Neural progenitor cell (in vitro differentiated cells): ENCODE data around the gene TBPL2. TPM values are rescaled to one million over a fixed set of nuclear protein-coding genes. Genes with fewer than 3 reads are reported as not detected.
"Not testable (repeated sequence)": the region's sequence is repeated elsewhere in the genome, so short reads cannot be mapped to it uniquely, and the experiment has no call there.

Experiments
- DNase-seq: peaks from one replicate; pipeline ENCODE4 v3.0.0-alpha.2; 2016; ENCODE audit warnings: low spot score
- H2AFZ ChIP-seq: fragments of 200-600 bp; sonication (generic); replicated peaks from 2 replicates; pipeline ENCODE4 v1.6.1; 2016; ENCODE audit warnings: antibody characterized with exemption
- H3F3A ChIP-seq: fragments of 200-600 bp; sonication (generic); 2 replicates; pipeline ENCODE4 v1.6.1; 2016; ENCODE audit warnings: antibody characterized with exemption, low read depth
- H3K27ac ChIP-seq: fragments of 200-600 bp; sonication (generic); 2 replicates; pipeline ENCODE4 v1.5.1; 2016; ENCODE audit warnings: mild to moderate bottlenecking
- H3K27me3 ChIP-seq: fragments of 200-600 bp; sonication (generic); 2 replicates; pipeline ENCODE4 v1.6.1; 2016; ENCODE audit warnings: mild to moderate bottlenecking, moderate library complexity
- H3K36me3 ChIP-seq: fragments of 200-600 bp; sonication (generic); 2 replicates; pipeline ENCODE4 v1.5.1; 2016
- H3K4me1 ChIP-seq: fragments of 200-600 bp; sonication (generic); 2 replicates; pipeline ENCODE4 v1.6.1; 2016; ENCODE audit warnings: mixed run types
- H3K4me2 ChIP-seq: fragments of 200-600 bp; sonication (generic); 2 replicates; pipeline ENCODE4 v1.6.1; 2016
- H3K4me3 ChIP-seq: fragments of 200-600 bp; sonication (generic); 2 replicates; pipeline ENCODE4 v1.5.1; 2016
- H3K79me2 ChIP-seq: fragments of 200-600 bp; sonication (generic); 2 replicates; pipeline ENCODE4 v1.6.1; 2016; ENCODE audit warnings: low read depth
- H3K9ac ChIP-seq: fragments of 200-600 bp; sonication (generic); 2 replicates; pipeline ENCODE4 v1.6.1; 2016
- H3K9me3 ChIP-seq: fragments of 200-600 bp; sonication (generic); 2 replicates; pipeline ENCODE4 v1.5.1; 2016; ENCODE audit warnings: low read depth
- H4K20me1 ChIP-seq: fragments of 200-600 bp; sonication (generic); 2 replicates; pipeline ENCODE4 v1.6.1; 2016; ENCODE audit warnings: low read depth
- H3K27ac Mint-ChIP-seq: 3 replicates; pipeline ENCODE4 v1.8.0; 2021; ENCODE audit warnings: mixed read lengths
- H3K27me3 Mint-ChIP-seq: 2 replicates; pipeline ENCODE4 v1.8.0; 2022; ENCODE audit warnings: low read depth, mild to moderate bottlenecking, inconsistent platforms, moderate library complexity, mixed read lengths; ENCODE audit not compliant: insufficient read depth
- H3K36me3 Mint-ChIP-seq: 3 replicates; pipeline ENCODE4 v1.8.0; 2021; ENCODE audit warnings: mixed read lengths
- H3K4me1 Mint-ChIP-seq: 3 replicates; pipeline ENCODE4 v1.8.0; 2021; ENCODE audit warnings: mixed read lengths
- H3K4me3 Mint-ChIP-seq: 3 replicates; pipeline ENCODE4 v1.8.0; 2021; ENCODE audit warnings: mild to moderate bottlenecking, moderate library complexity, mixed read lengths
- H3K9me3 Mint-ChIP-seq: 3 replicates; pipeline ENCODE4 v1.8.0; 2020; ENCODE audit warnings: mixed read lengths
- EZH2 ChIP-seq: fragments of 200-600 bp; sonication (generic); IDR thresholded peaks from 2 replicates; pipeline ENCODE4 v1.6.1; 2017; ENCODE audit warnings: antibody characterized with exemption, mild to moderate bottlenecking, moderate library complexity
- EZH2phosphoT487 ChIP-seq: fragments of 200-600 bp; sonication (generic); IDR thresholded peaks from 2 replicates; pipeline ENCODE4 v1.6.1; 2017; ENCODE audit warnings: antibody characterized with exemption
- total RNA-seq: library from RNA; depleted of rRNA; stranded (reverse); fragments of >200 nt; gene quantifications from 2 replicates; pipeline ENCODE4 v1.2.3, GENCODE V29; 2015; ENCODE audit warnings: low replicate concordance
- TF ChIP-seq, protein P1 (sequence below): fragments of 200-600 bp; sonication (generic); IDR thresholded peaks from 2 replicates; pipeline ENCODE4 v1.5.1; 2017; ENCODE audit warnings: antibody characterized with exemption, mild to moderate bottlenecking

TBPL2 gene
- total RNA-seq, 1 donor from 2014 or later = not detected

DNA sequence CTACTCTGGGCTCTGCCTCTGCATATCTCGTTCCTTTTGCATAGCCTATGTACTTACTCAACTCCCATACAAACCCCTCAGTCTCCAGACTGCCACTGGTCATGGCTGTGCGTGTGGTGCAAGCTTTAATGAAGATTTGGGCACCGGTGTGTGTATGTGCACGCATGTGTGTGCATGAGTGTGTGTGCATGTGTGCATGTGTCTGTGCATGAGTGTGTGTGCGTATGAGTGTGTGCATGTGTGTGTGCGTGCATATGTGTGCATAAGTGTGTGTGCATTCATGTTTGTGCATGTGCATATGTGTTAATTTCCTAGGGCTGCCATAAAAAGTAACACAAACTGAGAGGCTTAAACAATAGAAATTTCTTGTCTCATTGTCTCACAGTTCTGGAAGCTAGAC is 17.1 kb upstream of the TBPL2 start:
- DNase-seq = no peak
- Histone ChIP-seq H3K9me3 (no peaks in the 10 kb centered on the region), H3K27me3 (no peaks in the 10 kb centered on the region), H3F3A (peaks cover 5% of the 10 kb centered on the region), H3K36me3 (no peaks in the 10 kb centered on the region), H3K4me3 (no peak overlapping the region), H3K79me2 (no peaks in the 10 kb centered on the region), H3K9ac (no peak overlapping the region), H3K4me1 (peaks cover 12% of the 10 kb centered on the region), H3K27ac (no peak overlapping the region), H4K20me1 (no peaks in the 10 kb centered on the region), H3K4me2 (no peak overlapping the region), H2AFZ (no peak overlapping the region)
- Mint-ChIP-seq H3K9me3 (peaks cover 5% of the 10 kb centered on the region), H3K4me1 (peaks cover 25% of the 10 kb centered on the region), H3K36me3 (peaks cover 1% of the 10 kb centered on the region), H3K27me3 (peaks cover 6% of the 10 kb centered on the region), H3K4me3 (no peak overlapping the region), H3K27ac (peak overlapping the region; percentile 30)
- TF ChIP-seq EZH2 (no peak), EZH2phosphoT487 (no peak)
- TF ChIP-seq, protein P1, sequence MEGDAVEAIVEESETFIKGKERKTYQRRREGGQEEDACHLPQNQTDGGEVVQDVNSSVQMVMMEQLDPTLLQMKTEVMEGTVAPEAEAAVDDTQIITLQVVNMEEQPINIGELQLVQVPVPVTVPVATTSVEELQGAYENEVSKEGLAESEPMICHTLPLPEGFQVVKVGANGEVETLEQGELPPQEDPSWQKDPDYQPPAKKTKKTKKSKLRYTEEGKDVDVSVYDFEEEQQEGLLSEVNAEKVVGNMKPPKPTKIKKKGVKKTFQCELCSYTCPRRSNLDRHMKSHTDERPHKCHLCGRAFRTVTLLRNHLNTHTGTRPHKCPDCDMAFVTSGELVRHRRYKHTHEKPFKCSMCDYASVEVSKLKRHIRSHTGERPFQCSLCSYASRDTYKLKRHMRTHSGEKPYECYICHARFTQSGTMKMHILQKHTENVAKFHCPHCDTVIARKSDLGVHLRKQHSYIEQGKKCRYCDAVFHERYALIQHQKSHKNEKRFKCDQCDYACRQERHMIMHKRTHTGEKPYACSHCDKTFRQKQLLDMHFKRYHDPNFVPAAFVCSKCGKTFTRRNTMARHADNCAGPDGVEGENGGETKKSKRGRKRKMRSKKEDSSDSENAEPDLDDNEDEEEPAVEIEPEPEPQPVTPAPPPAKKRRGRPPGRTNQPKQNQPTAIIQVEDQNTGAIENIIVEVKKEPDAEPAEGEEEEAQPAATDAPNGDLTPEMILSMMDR = no peak

DNA sequence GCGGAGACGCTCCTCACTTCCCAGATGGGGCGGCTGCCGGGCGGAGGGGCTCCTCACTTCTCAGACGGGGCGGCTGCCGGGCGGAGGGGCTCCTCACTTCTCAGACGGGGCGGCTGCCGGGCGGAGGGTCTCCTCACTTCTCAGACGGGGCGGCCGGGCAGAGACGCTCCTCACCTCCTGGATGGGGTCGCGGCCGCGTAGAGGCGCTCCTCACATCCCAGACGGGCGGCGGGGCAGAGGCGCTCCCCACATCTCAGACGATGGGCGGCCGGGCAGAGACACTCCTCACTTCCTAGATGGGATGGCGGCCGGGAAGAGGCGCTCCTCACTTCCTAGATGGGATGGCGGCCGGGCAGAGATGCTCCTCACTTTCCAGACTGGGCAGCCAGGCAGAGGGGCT is 16.0 kb upstream of the TBPL2 start:
- H3K4me3 ChIP-seq, H3K9me3 Mint-ChIP-seq, H3K27me3 Mint-ChIP-seq, H3K36me3 ChIP-seq, H3K79me2 ChIP-seq, H3K27me3 ChIP-seq, H4K20me1 ChIP-seq, H3K9ac ChIP-seq, H2AFZ ChIP-seq, H3K27ac Mint-ChIP-seq, H3K4me3 Mint-ChIP-seq, H3K27ac ChIP-seq, H3K9me3 ChIP-seq, H3K4me2 ChIP-seq, H3K36me3 Mint-ChIP-seq, H3F3A ChIP-seq, DNase-seq: not testable (repeated sequence)
- H3K4me1 Mint-ChIP-seq = peaks cover 25% of the 10 kb centered on the region
- peaks cover 12% of the 10 kb centered on the region for H3K4me1 ChIP-seq

DNA sequence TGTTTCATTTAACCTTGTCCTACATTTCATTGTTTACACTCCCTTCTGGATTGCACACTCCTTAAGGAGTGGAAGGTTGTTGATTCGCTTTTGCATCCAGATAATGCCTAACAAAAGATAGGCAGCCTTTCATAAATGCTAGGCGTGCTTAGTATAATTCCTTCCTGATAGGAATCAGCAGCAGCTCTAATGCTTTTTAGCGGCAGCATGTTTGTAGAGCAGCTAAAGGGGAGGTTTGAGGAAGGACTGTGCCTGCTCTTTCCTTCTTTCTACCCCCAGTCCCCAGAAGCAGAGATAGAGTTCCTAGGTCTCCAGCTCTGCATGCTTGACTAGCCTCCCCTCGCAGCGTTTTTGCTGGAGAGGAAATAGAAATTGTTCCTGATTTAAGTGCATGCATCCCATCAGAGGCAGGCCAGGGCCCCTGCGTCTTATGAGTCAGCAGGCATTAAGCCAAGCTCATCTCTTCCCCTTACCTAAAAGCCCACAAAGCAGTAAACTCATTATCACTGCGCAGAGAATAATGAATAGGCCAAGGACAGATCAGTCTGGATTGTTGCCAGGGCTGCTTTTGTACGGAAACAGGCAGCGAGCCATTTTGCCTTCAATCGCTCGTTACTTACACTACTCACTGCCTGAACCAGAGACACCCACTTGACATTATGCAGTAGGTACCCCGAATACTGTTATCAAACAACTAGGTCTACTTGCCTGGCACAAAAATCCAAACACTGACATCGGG is 14.0 kb upstream of the TBPL2 start:
- Histone ChIP-seq H3K27me3 (no peaks in the 10 kb centered on the region), H3K9ac (no peak overlapping the region), H3K4me2 (no peak overlapping the region), H3K4me3 (no peak overlapping the region), H3F3A (peaks cover 5% of the 10 kb centered on the region), H4K20me1 (no peaks in the 10 kb centered on the region), H3K9me3 (no peaks in the 10 kb centered on the region), H3K4me1 (peaks cover 12% of the 10 kb centered on the region), H3K36me3 (no peaks in the 10 kb centered on the region), H2AFZ (no peak overlapping the region), H3K79me2 (no peaks in the 10 kb centered on the region), H3K27ac (peak overlapping the region; percentile 24)
- Mint-ChIP-seq H3K4me1 (peaks cover 28% of the 10 kb centered on the region), H3K27ac (peak overlapping the region; percentile 40), H3K9me3 (peaks cover 5% of the 10 kb centered on the region), H3K36me3 (peaks cover 1% of the 10 kb centered on the region), H3K4me3 (no peak overlapping the region), H3K27me3 (peaks cover 6% of the 10 kb centered on the region)
- TF ChIP-seq EZH2 (no peak), EZH2phosphoT487 (no peak)
- TF ChIP-seq, protein P1 = no peak
- DNase-seq = peak; percentile 16

DNA sequence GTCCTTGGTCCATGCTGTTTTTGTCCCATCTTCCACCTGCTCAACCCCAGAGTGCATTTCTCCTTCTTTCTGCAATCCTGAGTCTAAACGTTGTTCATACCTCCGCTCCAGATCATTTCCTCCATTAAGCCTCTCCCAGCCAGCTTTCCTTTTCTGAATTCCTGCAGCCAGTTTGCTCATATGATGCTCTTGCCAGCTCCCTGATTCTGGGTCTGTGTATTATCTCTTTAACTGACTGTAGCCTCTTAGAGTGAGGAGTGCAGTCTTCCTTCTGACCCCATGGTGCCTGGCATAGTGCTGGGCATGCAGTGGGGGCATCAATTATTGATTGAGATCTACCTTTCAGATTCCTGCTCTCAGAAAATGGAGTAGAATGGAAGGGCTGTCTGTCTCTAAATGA is 11.5 kb upstream of the TBPL2 start:
- no peaks in the 10 kb centered on the region for H3K9me3 ChIP-seq
- TF ChIP-seq EZH2phosphoT487 = no peak
- TF ChIP-seq EZH2 = no peak
- TF ChIP-seq, protein P1 = no peak
- Mint-ChIP-seq H3K9me3 (no peaks in the 10 kb centered on the region), H3K4me3 (no peak overlapping the region), H3K27me3 (no peaks in the 10 kb centered on the region), H3K4me1 (peaks cover 29% of the 10 kb centered on the region), H3K27ac (no peak overlapping the region), H3K36me3 (peaks cover 1% of the 10 kb centered on the region)
- no peak overlapping the region for H3K4me3 ChIP-seq
- H3K4me2 ChIP-seq = no peak overlapping the region
- peaks cover 12% of the 10 kb centered on the region for H3K4me1 ChIP-seq
- no peaks in the 10 kb centered on the region for H3K79me2 ChIP-seq
- DNase-seq = no peak
- H3K36me3 ChIP-seq = no peaks in the 10 kb centered on the region
- H3K27ac ChIP-seq = no peak overlapping the region
- no peaks in the 10 kb centered on the region for H4K20me1 ChIP-seq
- H3F3A ChIP-seq = peaks cover 5% of the 10 kb centered on the region
- no peak overlapping the region for H2AFZ ChIP-seq
- no peaks in the 10 kb centered on the region for H3K27me3 ChIP-seq
- no peak overlapping the region for H3K9ac ChIP-seq
